Mesenchymal stem cell (in vitro differentiated cells and primary cell): ENCODE results near the gene RCAN1.

Experiments used
- DNase-seq: peaks from one replicate; pipeline ENCODE4 v3.0.0-alpha.2; 2013
- H2AFZ ChIP-seq: one replicate; pipeline ENCODE4 v1.6.1; 2013; ENCODE audit warnings: low read depth, mild to moderate bottlenecking, control low read depth, inconsistent platforms, low read length, moderate library complexity
- H2AK5ac ChIP-seq: 2 replicates; pipeline ENCODE4 v1.6.1; 2013; ENCODE audit warnings: low read length, moderate library complexity, mild to moderate bottlenecking, inconsistent platforms; ENCODE audit not compliant: severe bottlenecking
- H2BK120ac ChIP-seq: one replicate; pipeline ENCODE4 v1.6.1; 2013; ENCODE audit warnings: low read depth, mild to moderate bottlenecking, inconsistent platforms, low read length, moderate library complexity
- H2BK12ac ChIP-seq, 2 experiments: one replicate each; pipeline ENCODE4 v1.6.1; 2013; ENCODE audit warnings: inconsistent platforms in 2 of 2, low read length in 2 of 2, mild to moderate bottlenecking in 2 of 2, moderate library complexity in 2 of 2, control low read depth in 1 of 2
- H2BK15ac ChIP-seq: one replicate; pipeline ENCODE4 v1.6.1; 2013; ENCODE audit warnings: mild to moderate bottlenecking, low read depth, inconsistent platforms; ENCODE audit not compliant: poor library complexity, severe bottlenecking
- H2BK5ac ChIP-seq: 2 replicates; pipeline ENCODE4 v1.6.1; 2013; ENCODE audit warnings: low read depth, mild to moderate bottlenecking, low read length, control low read depth, inconsistent platforms; ENCODE audit not compliant: poor library complexity, severe bottlenecking
- H3K14ac ChIP-seq, 2 experiments: one replicate each; pipeline ENCODE4 v1.6.1; 2013; ENCODE audit warnings: inconsistent platforms in 2 of 2, low read length in 2 of 2, control low read depth in 1 of 2, mild to moderate bottlenecking in 1 of 2, moderate library complexity in 1 of 2
- H3K18ac ChIP-seq, 2 experiments: one replicate each; pipeline ENCODE4 v1.6.1; 2013; ENCODE audit warnings: inconsistent platforms in 2 of 2, low read length in 2 of 2, control low read depth in 1 of 2, low read depth in 1 of 2, mild to moderate bottlenecking in 1 of 2
- H3K23ac ChIP-seq, 2 experiments: one replicate each; pipeline ENCODE4 v1.6.1; 2013; ENCODE audit warnings: inconsistent platforms in 2 of 2, low read length in 2 of 2, mild to moderate bottlenecking in 2 of 2, moderate library complexity in 2 of 2, control low read depth in 1 of 2
- H3K27ac ChIP-seq: 2 replicates; pipeline ENCODE4 v1.5.1; 2013; ENCODE audit warnings: mild to moderate bottlenecking, moderate library complexity, low read length, control low read depth, inconsistent platforms; ENCODE audit not compliant: poor library complexity, severe bottlenecking
- H3K27me3 ChIP-seq, 2 experiments: 2 replicates each; pipeline versions ENCODE4 v1.6.1 to v1.7.0; 2013; ENCODE audit warnings: low read length in 2 of 2, mild to moderate bottlenecking in 2 of 2, moderate library complexity in 2 of 2, control low read depth in 1 of 2, inconsistent platforms in 1 of 2; ENCODE audit not compliant: control insufficient read depth in 1 of 2, insufficient read depth in 1 of 2
- H3K36me3 ChIP-seq, 2 experiments: 2 replicates each; pipeline versions ENCODE4 v1.6.1 to v1.7.0; 2013; ENCODE audit warnings: low read length in 2 of 2, control low read depth in 1 of 2, inconsistent platforms in 1 of 2, low read depth in 1 of 2, mild to moderate bottlenecking in 1 of 2; ENCODE audit not compliant: insufficient read depth in 2 of 2, control insufficient read depth in 1 of 2
- H3K4ac ChIP-seq, 2 experiments: one replicate each; pipeline ENCODE4 v1.6.1; 2013; ENCODE audit warnings: inconsistent platforms in 2 of 2, low read length in 2 of 2, mild to moderate bottlenecking in 2 of 2, moderate library complexity in 2 of 2, control low read depth in 1 of 2, low read depth in 1 of 2
- H3K4me1 ChIP-seq: 2 replicates; pipeline ENCODE4 v1.6.1; 2013; ENCODE audit warnings: low read depth, low read length, control low read depth; ENCODE audit not compliant: control insufficient read depth, insufficient read depth
- H3K4me2 ChIP-seq: 2 replicates; pipeline ENCODE4 v1.6.1; 2013; ENCODE audit warnings: low read length, mild to moderate bottlenecking, inconsistent platforms; ENCODE audit not compliant: poor library complexity, severe bottlenecking
- H3K4me3 ChIP-seq, 2 experiments: 2 replicates each; pipeline versions ENCODE4 v1.5.1 to v1.7.0; 2013; ENCODE audit warnings: low read length in 2 of 2, mild to moderate bottlenecking in 2 of 2, control low read depth in 1 of 2, low read depth in 1 of 2; ENCODE audit not compliant: insufficient read depth in 1 of 2
- H3K79me1 ChIP-seq: replicated peaks from 2 replicates; pipeline ENCODE4 v1.6.1; 2013; ENCODE audit warnings: mild to moderate bottlenecking, control low read depth, low read length, inconsistent platforms; ENCODE audit not compliant: poor library complexity, severe bottlenecking
- H3K9ac ChIP-seq: 2 replicates; pipeline ENCODE4 v1.7.0; 2013; ENCODE audit warnings: mild to moderate bottlenecking, low read length, moderate library complexity
- H3K9me3 ChIP-seq: 2 replicates; pipeline ENCODE4 v1.7.0; 2013; ENCODE audit warnings: mild to moderate bottlenecking, low read length; ENCODE audit not compliant: control insufficient read depth
- H4K8ac ChIP-seq: one replicate; pipeline ENCODE4 v1.6.1; 2013; ENCODE audit warnings: inconsistent platforms, mild to moderate bottlenecking, low read length, moderate library complexity
- H4K91ac ChIP-seq: one replicate; pipeline ENCODE4 v1.6.1; 2013; ENCODE audit warnings: mild to moderate bottlenecking, low read length, inconsistent platforms
- WGBS: methylation state at CpG from one replicate; pipeline ENCODE4 v1.1.7; 2013; ENCODE audit warnings: mixed read lengths; 5-methylcytosine and 5-hydroxymethylcytosine counted together

The RCAN1 gene

DNA sequence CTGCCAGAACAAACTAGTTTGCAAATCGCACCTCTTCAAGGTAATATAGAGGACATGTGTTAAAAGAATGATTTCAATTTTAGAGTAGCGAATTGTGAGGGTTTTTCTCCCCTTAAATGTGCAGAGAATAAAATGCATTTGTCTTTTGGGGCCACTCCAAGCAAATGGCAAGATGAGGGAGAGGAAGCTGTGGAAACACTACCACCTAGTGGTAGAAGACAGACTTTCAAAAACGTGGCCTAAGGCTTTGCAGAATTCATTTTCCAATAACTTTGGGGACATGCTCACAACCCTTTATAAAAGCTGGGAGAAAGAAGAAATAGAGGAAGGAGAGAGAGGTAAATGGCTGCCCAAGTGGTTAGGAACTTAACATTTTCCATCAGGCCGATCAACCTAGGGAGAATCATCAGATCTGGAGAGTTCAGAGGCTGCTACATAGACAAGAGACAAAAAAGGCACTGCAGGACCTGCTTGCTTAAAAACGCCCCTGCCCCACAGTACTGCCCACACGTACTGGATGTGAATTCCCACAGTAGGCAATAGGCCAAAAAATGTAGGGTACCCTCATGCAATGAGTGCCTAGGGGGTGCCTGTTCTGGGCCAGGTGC lies 15.7 kb upstream of the RCAN1 start:
- peaks cover 49 to 59% of the 10 kb centered on the region in 2 experiments for H3K27me3 ChIP-seq
- WGBS: 5% methylated on average over 5 of the region's 6 CpGs

DNA sequence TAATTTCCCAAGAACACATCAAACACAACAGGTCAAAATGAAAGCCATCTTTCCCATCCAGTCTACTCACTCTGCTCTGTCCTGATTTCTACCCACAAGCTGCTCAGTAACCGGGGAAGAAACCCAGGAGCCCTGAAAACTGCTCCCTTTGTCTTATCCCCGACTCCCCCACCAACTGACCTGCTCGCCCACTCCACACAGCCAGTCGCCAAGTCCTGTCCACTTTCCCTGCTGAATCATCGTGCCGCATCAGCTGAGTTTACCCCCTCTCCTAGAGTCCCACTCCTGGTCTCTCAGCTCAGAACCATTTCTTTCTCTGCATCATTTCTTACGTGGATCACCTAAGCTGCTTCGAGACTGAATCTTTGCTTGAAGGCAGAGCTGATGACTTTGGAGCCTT lies 11.2 kb upstream of the RCAN1 start:
- no peak for DNase-seq
- WGBS: 81% methylated on average over 8 of the region's 8 CpGs

More for the DNA sequence above, 15.7 kb upstream of the RCAN1 start:
- H2BK12ac ChIP-seq: no peak overlapping the region
- no peak overlapping the region for H2AK5ac ChIP-seq
- peak; percentile 61 for DNase-seq
- no peak overlapping the region for H3K14ac ChIP-seq
- no peak overlapping the region for H3K27ac ChIP-seq
- H2BK15ac ChIP-seq: no peak overlapping the region
- H3K9ac ChIP-seq: no peak overlapping the region
- no peak overlapping the region for H2BK120ac ChIP-seq
- no peaks in the 10 kb centered on the region for H3K9me3 ChIP-seq
- H3K4me1 ChIP-seq: no peaks in the 10 kb centered on the region
- no peak overlapping the region for H3K18ac ChIP-seq
- H3K4ac ChIP-seq: no peak overlapping the region
- no peak overlapping the region for H2BK5ac ChIP-seq
- no peak overlapping the region for H4K8ac ChIP-seq
- no peaks in the 10 kb centered on the region for H3K79me1 ChIP-seq
- H3K23ac ChIP-seq: no peak overlapping the region
- no peak overlapping the region for H3K4me2 ChIP-seq
- no peak overlapping the region for H3K4me3 ChIP-seq
- no peaks in the 10 kb centered on the region for H3K36me3 ChIP-seq
- H2AFZ ChIP-seq: no peak overlapping the region
- H4K91ac ChIP-seq: no peak overlapping the region

DNA sequence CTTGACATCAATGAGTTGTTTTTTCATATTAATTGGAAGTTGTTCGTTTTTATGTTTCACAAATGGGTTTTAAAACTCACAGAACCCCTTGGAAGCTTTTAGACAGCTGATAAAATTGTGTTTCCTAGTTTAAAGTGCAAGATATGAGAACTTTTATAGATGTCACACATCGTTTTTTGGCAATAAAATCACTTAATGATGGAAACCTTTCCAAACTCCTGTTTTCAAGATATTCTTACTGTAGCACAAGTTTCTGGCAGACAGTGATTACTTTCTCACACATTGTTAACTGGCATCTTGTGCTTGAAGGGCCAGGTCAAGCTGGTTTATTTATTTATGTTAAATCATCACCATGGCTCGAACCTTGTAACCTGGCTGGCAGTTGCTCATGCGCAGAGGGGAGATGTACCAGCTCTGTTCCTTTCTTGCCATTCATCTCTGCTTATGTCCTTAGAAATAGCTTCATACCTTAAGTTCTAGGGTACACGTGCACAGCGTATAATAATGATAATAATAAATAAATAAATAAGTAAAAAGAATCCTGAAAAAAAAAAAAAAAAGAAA lies 10.2 kb upstream of the RCAN1 start:
- H3K79me1 ChIP-seq: no peaks in the 10 kb centered on the region
- H3K9me3 ChIP-seq: no peaks in the 10 kb centered on the region
- peaks cover 15 to 41% of the 10 kb centered on the region in 2 experiments for H3K27me3 ChIP-seq
- H2BK15ac ChIP-seq: no peak overlapping the region
- H3K14ac ChIP-seq: no peak overlapping the region
- no peak for DNase-seq
- no peak overlapping the region for H2BK120ac ChIP-seq
- H3K4me1 ChIP-seq: no peaks in the 10 kb centered on the region
- H3K23ac ChIP-seq: no peak overlapping the region
- no peak overlapping the region for H3K4me3 ChIP-seq
- no peak overlapping the region for H2AFZ ChIP-seq
- no peak overlapping the region for H3K4ac ChIP-seq
- no peak overlapping the region for H3K9ac ChIP-seq
- no peak overlapping the region for H3K4me2 ChIP-seq
- H2BK5ac ChIP-seq: no peak overlapping the region
- no peak overlapping the region for H3K18ac ChIP-seq
- no peak overlapping the region for H3K27ac ChIP-seq
- H4K91ac ChIP-seq: no peak overlapping the region
- H2BK12ac ChIP-seq: no peak overlapping the region
- H2AK5ac ChIP-seq: no peak overlapping the region
- H3K36me3 ChIP-seq: no peaks in the 10 kb centered on the region
- no peak overlapping the region for H4K8ac ChIP-seq
- 74% methylated on average over 2 of the region's 6 CpGs for WGBS

More for the DNA sequence above, 11.2 kb upstream of the RCAN1 start:
- H3K4me3 ChIP-seq: no peak overlapping the region
- H3K18ac ChIP-seq: no peak overlapping the region
- H3K4me2 ChIP-seq: no peak overlapping the region
- no peak overlapping the region for H3K14ac ChIP-seq
- H4K8ac ChIP-seq: no peak overlapping the region
- no peak overlapping the region for H2BK12ac ChIP-seq
- no peak overlapping the region for H3K27ac ChIP-seq
- H3K79me1 ChIP-seq: no peaks in the 10 kb centered on the region
- no peak overlapping the region for H4K91ac ChIP-seq
- H2AK5ac ChIP-seq: no peak overlapping the region
- no peak overlapping the region for H3K9ac ChIP-seq
- H2BK5ac ChIP-seq: no peak overlapping the region
- peaks cover 17 to 36% of the 10 kb centered on the region in 2 experiments for H3K27me3 ChIP-seq
- no peaks in the 10 kb centered on the region for H3K9me3 ChIP-seq
- no peaks in the 10 kb centered on the region for H3K36me3 ChIP-seq
- no peak overlapping the region for H2AFZ ChIP-seq
- no peak overlapping the region for H3K23ac ChIP-seq
- H3K4ac ChIP-seq: no peak overlapping the region
- no peak overlapping the region for H2BK120ac ChIP-seq
- H2BK15ac ChIP-seq: no peak overlapping the region
- no peaks in the 10 kb centered on the region for H3K4me1 ChIP-seq

DNA sequence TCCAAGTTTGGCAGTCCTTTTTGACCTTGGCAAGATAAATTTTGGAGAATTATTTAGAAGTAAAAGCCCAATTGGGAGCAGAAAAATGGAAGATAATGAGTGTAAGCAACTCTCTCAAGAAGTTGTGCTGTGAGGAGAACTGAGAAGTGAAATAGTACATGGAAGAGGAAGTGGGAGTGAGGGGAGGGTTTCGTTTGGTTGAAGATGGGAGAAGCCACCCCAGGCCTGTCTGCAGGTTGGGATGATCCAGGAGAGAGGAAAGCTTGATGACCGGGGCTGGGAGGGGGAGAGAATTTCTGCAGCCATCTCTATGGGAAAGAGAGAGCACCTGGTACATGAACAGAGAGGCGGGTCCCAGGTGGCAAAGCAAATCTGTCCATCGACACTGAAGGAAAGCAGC lies 8.6 kb upstream of the RCAN1 start:
- Histone ChIP-seq H3K9me3 (no peaks in the 10 kb centered on the region), H3K79me1 (no peaks in the 10 kb centered on the region), H3K4me2 (no peak overlapping the region), H3K4me1 (no peaks in the 10 kb centered on the region), H3K14ac (no peak overlapping the region), H3K23ac (no peak overlapping the region), H3K36me3 (no peaks in the 10 kb centered on the region), H2BK5ac (no peak overlapping the region), H3K4me3 (no peak overlapping the region), H2BK15ac (no peak overlapping the region), H2BK120ac (no peak overlapping the region), H3K4ac (no peak overlapping the region), H3K27me3 (peaks cover 15 to 44% of the 10 kb centered on the region in 2 experiments), H2BK12ac (no peak overlapping the region), H3K9ac (no peak overlapping the region), H4K91ac (no peak overlapping the region), H2AFZ (no peak overlapping the region), H4K8ac (no peak overlapping the region), H2AK5ac (no peak overlapping the region), H3K18ac (no peak overlapping the region), H3K27ac (no peak overlapping the region)
- WGBS: 75% methylated on average over 4 of the region's 4 CpGs
- DNase-seq: no peak
